CD4-positive, alpha-beta T cell treated with Interferon gamma for 1 hour (primary cell): ENCODE measurements around the gene NLRC5.

Experiments used
- DNase-seq: peaks from one replicate; pipeline ENCODE4 v3.0.0-alpha.2; 2020

Gene NLRC5

GRCh38 chr16:57026778-57027062 lies 37.4 kb downstream of the NLRC5 start:
- DNase-seq, result no peak

GRCh38 chr16:57027067-57027466 lies 37.7 kb downstream of the NLRC5 start:
- DNase-seq, result no peak

- DNase-seq, result no peak
Measured at GRCh38 chr16:57028086-57028485, 38.7 kb downstream of the NLRC5 start.

- DNase-seq, result no peak
Measured at GRCh38 chr16:57029161-57030160, 40.1 kb downstream of the NLRC5 start.

GRCh38 chr16:57030346-57030902 lies 41.1 kb downstream of the NLRC5 start:
- DNase-seq, result no peak

GRCh38 chr16:57031156-57031555 lies 41.8 kb downstream of the NLRC5 start:
- no peak for DNase-seq

GRCh38 chr16:57032346-57032745 lies 43.0 kb downstream of the NLRC5 start:
- DNase-seq, result no peak

GRCh38 chr16:57032931-57033330 lies 43.6 kb downstream of the NLRC5 start:
- no peak for DNase-seq

- no peak for DNase-seq
Measured at GRCh38 chr16:57036315-57036714, 47.0 kb downstream of the NLRC5 start.

GRCh38 chr16:57036945-57037344 lies 47.6 kb downstream of the NLRC5 start:
- DNase-seq, result no peak

GRCh38 chr16:57038166-57038565 lies 48.8 kb downstream of the NLRC5 start:
- DNase-seq, result no peak

- no peak for DNase-seq
Measured at GRCh38 chr16:57039148-57039812, 49.9 kb downstream of the NLRC5 start.

GRCh38 chr16:57041182-57042156 lies 52.1 kb downstream of the NLRC5 start:
- DNase-seq, result peak; percentile 78

- peak; percentile 62 for DNase-seq
Measured at GRCh38 chr16:57042157-57043111, 53.1 kb downstream of the NLRC5 start.

GRCh38 chr16:57043248-57043647 lies 53.9 kb downstream of the NLRC5 start:
- DNase-seq, result no peak

- no peak for DNase-seq
Measured at GRCh38 chr16:57044931-57045693, 55.8 kb downstream of the NLRC5 start.

GRCh38 chr16:57045694-57046381 lies 56.5 kb downstream of the NLRC5 start:
- peak; percentile 50 for DNase-seq

- no peak for DNase-seq
Measured at GRCh38 chr16:57048095-57048494, 58.7 kb downstream of the NLRC5 start.

- no peak for DNase-seq
Measured at GRCh38 chr16:57049678-57050077, 60.3 kb downstream of the NLRC5 start.

GRCh38 chr16:57051696-57052228 lies 62.4 kb downstream of the NLRC5 start:
- DNase-seq, result no peak
